ENCODE data around the gene EPHA10.

The EPHA10 gene

GRCh38 chr1:37716321-37716720 lies 48.6 kb downstream of the EPHA10 start:
- H3K36me3 ChIP-seq (ENCODE audit: insufficient read depth): no peaks in the 10 kb centered on the region
- H3K27ac ChIP-seq: no peak overlapping the region
- H3K9ac ChIP-seq: no peak overlapping the region
- H3K27me3 ChIP-seq (ENCODE audit: insufficient read depth, low read depth): no peaks in the 10 kb centered on the region
- H3K4me3 ChIP-seq (IDR thresholded peaks at IDR 0.05; ENCODE audit: insufficient read depth, low read depth, low read length): no peak overlapping the region
- H3K79me2 ChIP-seq (ENCODE audit: insufficient read depth, low read depth): no peaks in the 10 kb centered on the region
- TF ChIP-seq, protein P1, sequence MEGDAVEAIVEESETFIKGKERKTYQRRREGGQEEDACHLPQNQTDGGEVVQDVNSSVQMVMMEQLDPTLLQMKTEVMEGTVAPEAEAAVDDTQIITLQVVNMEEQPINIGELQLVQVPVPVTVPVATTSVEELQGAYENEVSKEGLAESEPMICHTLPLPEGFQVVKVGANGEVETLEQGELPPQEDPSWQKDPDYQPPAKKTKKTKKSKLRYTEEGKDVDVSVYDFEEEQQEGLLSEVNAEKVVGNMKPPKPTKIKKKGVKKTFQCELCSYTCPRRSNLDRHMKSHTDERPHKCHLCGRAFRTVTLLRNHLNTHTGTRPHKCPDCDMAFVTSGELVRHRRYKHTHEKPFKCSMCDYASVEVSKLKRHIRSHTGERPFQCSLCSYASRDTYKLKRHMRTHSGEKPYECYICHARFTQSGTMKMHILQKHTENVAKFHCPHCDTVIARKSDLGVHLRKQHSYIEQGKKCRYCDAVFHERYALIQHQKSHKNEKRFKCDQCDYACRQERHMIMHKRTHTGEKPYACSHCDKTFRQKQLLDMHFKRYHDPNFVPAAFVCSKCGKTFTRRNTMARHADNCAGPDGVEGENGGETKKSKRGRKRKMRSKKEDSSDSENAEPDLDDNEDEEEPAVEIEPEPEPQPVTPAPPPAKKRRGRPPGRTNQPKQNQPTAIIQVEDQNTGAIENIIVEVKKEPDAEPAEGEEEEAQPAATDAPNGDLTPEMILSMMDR (conservative IDR thresholded peaks at IDR 0.05; ENCODE audit: low read depth, low read length): no peak
- no peaks in the 10 kb centered on the region for H3K4me1 ChIP-seq (ENCODE audit: low read depth, poor library complexity, severe bottlenecking)
- H3K4me2 ChIP-seq: no peak overlapping the region
- no peak overlapping the region for H2AFZ ChIP-seq (ENCODE audit: low read depth)
- no peaks in the 10 kb centered on the region for H4K20me1 ChIP-seq (ENCODE audit: insufficient read depth)

DNA sequence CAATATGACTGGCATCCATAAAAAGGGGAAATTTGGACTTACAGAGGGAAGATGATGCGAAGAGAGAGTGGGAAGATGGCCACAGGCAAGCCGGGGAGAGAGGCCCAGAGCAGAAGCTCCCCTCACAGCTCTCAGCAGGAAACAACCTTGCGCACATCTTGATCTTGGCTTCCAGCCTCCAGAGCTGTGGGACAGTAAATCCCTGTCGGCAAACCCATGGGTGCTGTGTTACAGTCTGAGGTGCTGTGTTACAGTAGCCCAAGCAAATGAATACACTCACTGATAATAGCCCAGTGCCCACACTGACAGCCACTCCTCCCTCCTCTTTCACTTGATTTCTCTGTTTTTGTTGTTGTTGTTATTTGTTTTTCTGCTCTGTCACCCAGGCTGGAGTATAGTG lies 50.2 kb downstream of the EPHA10 start:
- TF ChIP-seq, protein P1 (conservative IDR thresholded peaks at IDR 0.05; ENCODE audit: low read depth, low read length): no peak
- Histone ChIP-seq H3K27ac (no peak overlapping the region), H3K4me1 (ENCODE audit: low read depth, poor library complexity, severe bottlenecking) (no peaks in the 10 kb centered on the region), H3K27me3 (ENCODE audit: insufficient read depth, low read depth) (no peaks in the 10 kb centered on the region), H3K36me3 (ENCODE audit: insufficient read depth) (no peaks in the 10 kb centered on the region), H2AFZ (ENCODE audit: low read depth) (no peak overlapping the region), H3K4me2 (no peak overlapping the region), H3K9ac (no peak overlapping the region), H3K79me2 (ENCODE audit: insufficient read depth, low read depth) (no peaks in the 10 kb centered on the region), H4K20me1 (ENCODE audit: insufficient read depth) (no peaks in the 10 kb centered on the region), H3K4me3 (IDR thresholded peaks at IDR 0.05; ENCODE audit: insufficient read depth, low read depth, low read length) (no peak overlapping the region)

DNA sequence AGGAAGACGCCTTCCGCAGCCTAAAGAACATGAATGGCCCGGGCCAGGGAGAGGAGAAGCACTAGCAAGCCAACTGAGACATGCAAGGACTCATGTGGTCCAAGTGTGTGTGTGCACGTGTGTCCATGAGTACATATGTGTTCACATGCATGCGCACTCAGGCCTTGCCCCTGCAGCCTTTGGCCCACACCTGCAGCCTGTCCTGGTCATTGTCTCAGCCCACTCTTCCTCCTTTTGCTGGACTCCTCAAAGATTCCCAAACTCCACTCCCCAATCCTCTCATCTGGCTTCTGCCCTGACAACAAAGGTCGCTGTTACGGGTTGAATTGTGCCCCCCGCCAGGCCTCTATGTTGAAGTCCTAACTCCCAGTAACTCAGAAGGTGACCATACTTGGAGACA lies 50.7 kb downstream of the EPHA10 start:
- H3K36me3 ChIP-seq (ENCODE audit: insufficient read depth): no peaks in the 10 kb centered on the region
- no peak overlapping the region for H3K4me3 ChIP-seq (IDR thresholded peaks at IDR 0.05; ENCODE audit: insufficient read depth, low read depth, low read length)
- no peak overlapping the region for H3K9ac ChIP-seq
- H3K27me3 ChIP-seq (ENCODE audit: insufficient read depth, low read depth): no peaks in the 10 kb centered on the region
- TF ChIP-seq, protein P1 (conservative IDR thresholded peaks at IDR 0.05; ENCODE audit: low read depth, low read length): no peak
- H3K27ac ChIP-seq: no peak overlapping the region
- H3K79me2 ChIP-seq (ENCODE audit: insufficient read depth, low read depth): no peaks in the 10 kb centered on the region
- no peaks in the 10 kb centered on the region for H4K20me1 ChIP-seq (ENCODE audit: insufficient read depth)
- H2AFZ ChIP-seq (ENCODE audit: low read depth): no peak overlapping the region
- H3K4me1 ChIP-seq (ENCODE audit: low read depth, poor library complexity, severe bottlenecking): no peaks in the 10 kb centered on the region
- H3K4me2 ChIP-seq: no peak overlapping the region

DNA sequence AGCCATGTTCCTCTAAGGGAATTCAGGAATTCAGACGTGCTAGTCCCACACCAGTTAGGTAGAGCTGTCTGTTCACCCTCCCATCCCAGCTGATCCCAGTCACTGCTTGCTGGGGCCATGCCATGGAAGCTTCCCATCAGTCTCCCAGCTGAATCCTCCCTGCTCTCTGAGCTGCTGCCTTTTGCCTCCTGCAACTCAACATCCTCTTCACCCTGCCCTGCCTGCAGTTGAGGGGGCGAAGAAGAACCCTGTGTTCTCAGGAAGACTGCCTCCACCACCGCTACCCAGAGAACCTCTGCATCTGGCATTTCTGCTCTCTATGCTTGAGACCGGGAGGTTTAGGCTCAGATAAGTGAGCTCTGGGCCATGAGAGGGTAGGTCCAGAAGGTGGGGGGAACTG lies 56.4 kb downstream of the EPHA10 start:
- H3K36me3 ChIP-seq (ENCODE audit: insufficient read depth): peaks cover 19% of the 10 kb centered on the region; the same call in 1 of the 2 replicates
- no peak overlapping the region for H2AFZ ChIP-seq (ENCODE audit: low read depth)
- H3K27ac ChIP-seq: no peak overlapping the region
- no peaks in the 10 kb centered on the region for H3K79me2 ChIP-seq (ENCODE audit: insufficient read depth, low read depth)
- H3K27me3 ChIP-seq (ENCODE audit: insufficient read depth, low read depth): no peaks in the 10 kb centered on the region
- no peak overlapping the region for H3K4me3 ChIP-seq (IDR thresholded peaks at IDR 0.05; ENCODE audit: insufficient read depth, low read depth, low read length)
- H3K4me1 ChIP-seq (ENCODE audit: low read depth, poor library complexity, severe bottlenecking): no peaks in the 10 kb centered on the region
- H3K9ac ChIP-seq: no peak overlapping the region
- no peaks in the 10 kb centered on the region for H4K20me1 ChIP-seq (ENCODE audit: insufficient read depth)
- no peak overlapping the region for H3K4me2 ChIP-seq
- TF ChIP-seq, protein P1 (conservative IDR thresholded peaks at IDR 0.05; ENCODE audit: low read depth, low read length): no peak
